K562 (cell line): ENCODE results near the gene MTMR12. TPM values are rescaled to one million over a fixed set of nuclear protein-coding genes. Genes with fewer than 3 reads are reported as not detected.

Source experiments
- ATAC-seq: fragments of 200-7000 bp; cut with Tn5 transposase; 3 replicates; pipeline ENCODE4 v1.9.1; 2020; ENCODE audit warnings: moderate library complexity
- BruUV-seq: library from RNA; stranded (reverse); fragments of 400-500 nt; replicated peaks from 2 replicates; lab custom pipeline; 2021; lab: Mats Ljungman, UMichigan
- CTCF ChIA-PET: fragments of 300-600 bp; formaldehyde crosslinking; extraction: SDS; loops from one replicate; lab custom pipeline; 2021; ENCODE audit warnings: low intra/inter-chr PET ratio; lab: Yijun Ruan, JAX
- POLR2A ChIA-PET: fragments of 300-600, 350-650 bp; sonication (Branson Sonifier 250); formaldehyde crosslinking; extraction: SDS; loops from one replicate; lab custom pipeline; 2021; ENCODE audit warnings: antibody characterized with exemption, inconsistent platforms; lab: Yijun Ruan, JAX
- DNase-seq, 4 experiments: peaks; one replicate each; pipeline versions ENCODE4 v3.0.0 to v3.0.0-alpha.2; 2011 to 2018; ENCODE audit warnings: low spot score in 3 of 4, mixed read lengths in 3 of 4; ENCODE audit errors: extremely low read depth in 1 of 4
- FAIRE-seq: peaks from 2 replicates; lab custom pipeline; 2011; peaks lifted over from hg19 to GRCh38; lab: Jason Lieb, UNC
- H2AFZ ChIP-seq: 2 replicates; pipeline ENCODE4 v1.6.0; 2011; ENCODE audit warnings: low read depth, low read length, control low read depth, inconsistent platforms
- H3K27ac ChIP-seq: fragments of 200-600 bp; 3 replicates; pipeline ENCODE4 v1.8.0; 2011; ENCODE audit warnings: low read depth, mild to moderate bottlenecking, control low read depth, inconsistent platforms, low read length, moderate library complexity, mixed read lengths; ENCODE audit errors: extremely low read depth
- H3K27me3 ChIP-seq, 2 experiments: fragments of 300-600 bp in 1 of 2; 2 replicates in 1 of 2; 3 replicates in 1 of 2; pipeline versions ENCODE4 v1.6.0 to v1.8.0; 2011; ENCODE audit warnings: inconsistent platforms in 2 of 2, low read length in 2 of 2, mild to moderate bottlenecking in 1 of 2, mixed read lengths in 1 of 2, moderate library complexity in 1 of 2; ENCODE audit not compliant: control insufficient read depth in 2 of 2, insufficient read depth in 2 of 2
- H3K36me3 ChIP-seq: fragments of 300-600 bp; 3 replicates; pipeline ENCODE4 v1.8.0; 2011; ENCODE audit warnings: mild to moderate bottlenecking, low read length, inconsistent platforms; ENCODE audit not compliant: control insufficient read depth, insufficient read depth
- H3K4me1 ChIP-seq, 2 experiments: fragments of 200-600 bp in 1 of 2; replicated peaks in 1 of 2; 2 replicates in 1 of 2; 3 replicates in 1 of 2; pipeline versions ENCODE4 v1.5.1 to v1.8.0; 2011; ENCODE audit warnings: inconsistent platforms in 2 of 2, low read length in 2 of 2, mild to moderate bottlenecking in 1 of 2, mixed read lengths in 1 of 2, moderate library complexity in 1 of 2; ENCODE audit not compliant: control insufficient read depth in 2 of 2, insufficient read depth in 2 of 2
- H3K4me2 ChIP-seq: 2 replicates; pipeline ENCODE4 v1.6.1; 2011; ENCODE audit warnings: low read length, control low read depth, inconsistent platforms, mixed read lengths; ENCODE audit not compliant: insufficient read depth
- H3K4me3 ChIP-seq: fragments of 200-600 bp; sonication (generic), shearing (Covaris generic); 2 replicates; pipeline ENCODE4 v1.5.1; 2016; ENCODE audit warnings: control low read depth, inconsistent platforms
- H3K79me2 ChIP-seq: fragments of 200-600 bp; 3 replicates; pipeline ENCODE4 v1.8.0; 2011; ENCODE audit warnings: low read length, inconsistent platforms; ENCODE audit not compliant: control insufficient read depth, insufficient read depth
- H3K9ac ChIP-seq, 2 experiments: 2 replicates each; pipeline versions ENCODE4 v1.6.0 to v1.6.1; 2011; ENCODE audit warnings: low read depth in 2 of 2, low read length in 2 of 2, control low read depth in 1 of 2, inconsistent platforms in 1 of 2, mild to moderate bottlenecking in 1 of 2, mixed read lengths in 1 of 2; ENCODE audit not compliant: insufficient read depth in 1 of 2
- H3K9me1 ChIP-seq: one replicate; pipeline ENCODE4 v1.6.0; 2011; ENCODE audit warnings: inconsistent platforms, mild to moderate bottlenecking, low read length, moderate library complexity; ENCODE audit not compliant: control insufficient read depth, insufficient read depth
- H3K9me3 ChIP-seq: replicated peaks from 2 replicates; pipeline ENCODE4 v1.5.1; 2011; ENCODE audit warnings: low read depth, low read length, inconsistent platforms; ENCODE audit not compliant: control insufficient read depth, insufficient read depth
- H4K20me1 ChIP-seq: replicated peaks from 2 replicates; pipeline ENCODE4 v1.6.1; 2011; ENCODE audit warnings: low read length, inconsistent platforms, mixed read lengths; ENCODE audit not compliant: control insufficient read depth, insufficient read depth
- FOXP1 ChIP-seq: sonication (generic); formaldehyde crosslinking; IDR thresholded peaks from 2 replicates; pipeline ENCODE4 v1.8.0; 2022; ENCODE audit warnings: mild to moderate bottlenecking, missing genetic modification reagents
- IRF2 ChIP-seq: sonication (generic); formaldehyde crosslinking; IDR thresholded peaks from 2 replicates; pipeline ENCODE4 v1.8.1; 2022; ENCODE audit warnings: mild to moderate bottlenecking, missing genetic modification reagents
- LARP7 ChIP-seq: fragments of 450-650 bp; IDR thresholded peaks from 2 replicates; pipeline ENCODE4 v1.6.1; 2016
- MECOM ChIP-seq: fragments of 250-450 bp; sonication (Bioruptor Pico); IDR thresholded peaks from 2 replicates; pipeline ENCODE4 v1.8.0; 2022; ENCODE audit warnings: inconsistent platforms
- NELFE ChIP-seq: IDR thresholded peaks from 2 replicates; pipeline ENCODE4 v1.6.1; 2011; ENCODE audit warnings: mild to moderate bottlenecking; ENCODE audit not compliant: insufficient read depth, insufficient read length
- POLR2H ChIP-seq: IDR thresholded peaks from 2 replicates; pipeline ENCODE4 v1.6.1; 2016; ENCODE audit warnings: missing genetic modification characterization, low read depth, mild to moderate bottlenecking, control low read depth, missing compliant biosample characterization, moderate library complexity
- RCOR1 ChIP-seq, 2 experiments: IDR thresholded peaks; 2 replicates each; pipeline ENCODE4 v1.6.1; 2012; ENCODE audit warnings: low read depth in 2 of 2, low read length in 2 of 2, borderline replicate concordance in 1 of 2, improper control_type of control experiment in 1 of 2
- SOX6 ChIP-seq: fragments of 450-650 bp; IDR thresholded peaks from 2 replicates; pipeline ENCODE4 v1.6.1; 2014; ENCODE audit warnings: mild to moderate bottlenecking
- TCF7L2 ChIP-seq: fragments of 150-350 bp; IDR thresholded peaks from 2 replicates; pipeline ENCODE4 v1.6.1; 2016; ENCODE audit warnings: low read depth, mild to moderate bottlenecking, low read length, moderate library complexity
- ZBTB11 ChIP-seq, 3 experiments: fragments of 200-800 bp in 1 of 3; fragments of 250-450 bp in 1 of 3; fragments of 450-650 bp in 1 of 3; sonication (Bioruptor Pico) in 1 of 3; sonication (Bioruptor generic) in 1 of 3; formaldehyde crosslinking in 1 of 3; IDR thresholded peaks; 2 replicates each; pipeline versions ENCODE4 v1.6.1 to v1.8.0; 2016 to 2022; ENCODE audit warnings: mild to moderate bottlenecking in 2 of 3, missing genetic modification characterization in 2 of 3, missing compliant biosample characterization in 1 of 3, moderate library complexity in 1 of 3
- ZBTB34 ChIP-seq: fragments of 250-450 bp; sonication (Bioruptor Pico); IDR thresholded peaks from 2 replicates; pipeline ENCODE4 v1.8.0; 2021; ENCODE audit warnings: mild to moderate bottlenecking, moderate library complexity
- ZMIZ1 ChIP-seq, 2 experiments: fragments of 150-350 bp in 1 of 2; IDR thresholded peaks; 2 replicates each; pipeline ENCODE4 v1.6.1; 2012 to 2016; ENCODE audit warnings: low read depth in 2 of 2, low read length in 2 of 2, mild to moderate bottlenecking in 1 of 2, moderate library complexity in 1 of 2
- ZNF551 ChIP-seq: fragments of 250-450 bp; sonication (Bioruptor Pico); IDR thresholded peaks from 2 replicates; pipeline ENCODE4 v1.5.0; 2021; ENCODE audit warnings: mild to moderate bottlenecking, moderate library complexity
- ZSCAN29 ChIP-seq: fragments of 450-650 bp; IDR thresholded peaks from 2 replicates; pipeline ENCODE4 v1.6.1; 2017
- WGBS: fragments of 100-300 bp; shearing (Covaris generic); methylation state at CpG from one replicate; pipeline ENCODE4 v1.1.6; 2016; ENCODE audit warnings: low coverage, mixed read lengths; ENCODE audit not compliant: insufficient coverage; ENCODE audit errors: missing lambda C conversion rate; 5-methylcytosine and 5-hydroxymethylcytosine counted together
- in situ Hi-C: fragments of 300-500 bp; cut with MboI; formaldehyde crosslinking; loops from 4 replicates; pipeline ENCODE4 v1.15.0; 2018; ENCODE audit warnings: inconsistent platforms, mixed read lengths
- intact Hi-C: fragments of 100-400 bp; cut with micrococcal nuclease; formaldehyde crosslinking; loops from 2 replicates; pipeline ENCODE4 v1.14.2; 2022
- polyA plus RNA-seq, 8 experiments: library from polyadenylated mRNA; depleted of rRNA in 4 of 8; stranded (reverse) in 5 of 8; unstranded in 3 of 8; fragments of >200 nt; fragmentation: Nextera tagmentation in 2 of 8; fragmentation: Illumina TruSeq in 1 of 8; extraction: Ambion mirVana in 2 of 8; extraction: Trizol in 1 of 8; gene quantifications; 2 replicates each; pipeline versions ENCODE4 v1.2.1 to v1.2.3, GENCODE V29; 2011 to 2014; ENCODE audit warnings: inconsistent platforms in 1 of 8, missing spikeins in 1 of 8
- total RNA-seq, 7 experiments: library from RNA; depleted of rRNA in 6 of 7; stranded (reverse); fragments of >200 nt in 6 of 7; fragmentation: Illumina TruSeq in 2 of 7; extraction: Trizol in 2 of 7; gene quantifications; 2 replicates each; pipeline versions ENCODE4 v1.2.1 to v1.2.3, GENCODE V29; 2011 to 2021; ENCODE audit warnings: low replicate concordance in 1 of 7

Gene MTMR12
- total and polyA plus RNA-seq, 9 of the 15 experiments (the other 6 are each of a cell fraction or from before 2014, with no cell fraction given) = 4.0 to 28.7 (median 17.1) TPM

GRCh38 chr5:32360906-32361305 is 48.2 kb upstream of the MTMR12 start (continued):
- TF ChIP-seq RCOR1 (IDR thresholded peaks at IDR 0.05; ENCODE audit: borderline replicate concordance in 1 of 2, low read depth in 2 of 2, low read length in 2 of 2) (no peak), NELFE (no peak)
- TF ChIP-seq, all 486 proteins: peak for 0

- no peak for FAIRE-seq
- Histone ChIP-seq H3K9me1 (no peaks in the 10 kb centered on the region), H3K79me2 (no peaks in the 10 kb centered on the region), H3K4me3 (no peak overlapping the region), H2AFZ (no peak overlapping the region), H3K9ac (no peak overlapping the region), H3K27ac (no peak overlapping the region), H3K36me3 (peaks cover 76% of the 10 kb centered on the region), H4K20me1 (no peaks in the 10 kb centered on the region), H3K4me2 (no peak overlapping the region), H3K9me3 (no peaks in the 10 kb centered on the region), H3K27me3 (no peaks in the 10 kb centered on the region), H3K4me1 (no peaks in the 10 kb centered on the region)
- no peak for DNase-seq
- intact Hi-C loops = no loop called here
- POLR2A ChIA-PET = no interaction called here
- in situ Hi-C loops = no loop called here
- WGBS = 85% methylated on average over 6 of the region's 6 CpGs
- CTCF ChIA-PET = interaction anchor here (0.6 kb wide), 2 partner anchors 210 to 232 kb away, joined by 3 read pairs; no protein-coding TSS in a partner anchor
- BruUV-seq = no TSS peak
- ATAC-seq = no peak
- TF ChIP-seq IRF2 (CRISPR knock-in tag) (no peak), ZNF551 (CRISPR knock-in tag) (no peak), SOX6 (no peak), MECOM (CRISPR knock-in tag) (no peak), ZBTB34 (CRISPR knock-in tag) (no peak), LARP7 (no peak), FOXP1 (CRISPR knock-in tag) (no peak), TCF7L2 (no peak), ZSCAN29 (no peak), POLR2H (tag) (no peak), ZBTB11 (CRISPR knock-in tag; IDR thresholded peaks at IDR 0.05) (no peak), ZMIZ1 (IDR thresholded peaks at IDR 0.05; ENCODE audit: low read depth in 2 of 2, low read length in 2 of 2) (no peak)
Observed at GRCh38 chr5:32358611-32359010, 45.9 kb upstream of the MTMR12 start.
